A673 (cell line): ENCODE results near the gene STUM.

Experiments used
- EZH2 ChIP-seq: fragments of 200-600 bp; sonication (generic); IDR thresholded peaks from 2 replicates; pipeline ENCODE4 v1.6.1; 2017; ENCODE audit warnings: borderline replicate concordance, low read depth, mild to moderate bottlenecking, mixed read lengths, antibody characterized with exemption, low read length; ENCODE audit not compliant: poor library complexity, severe bottlenecking
- TF ChIP-seq, protein P1 (sequence below): fragments of 300-800, 200-600 bp; sonication (generic); conservative IDR thresholded peaks from 2 replicates; pipeline ENCODE4 v1.5.1; 2017; ENCODE audit warnings: low read depth, mild to moderate bottlenecking, antibody characterized with exemption, low read length, moderate library complexity, mixed read lengths

DNA sequence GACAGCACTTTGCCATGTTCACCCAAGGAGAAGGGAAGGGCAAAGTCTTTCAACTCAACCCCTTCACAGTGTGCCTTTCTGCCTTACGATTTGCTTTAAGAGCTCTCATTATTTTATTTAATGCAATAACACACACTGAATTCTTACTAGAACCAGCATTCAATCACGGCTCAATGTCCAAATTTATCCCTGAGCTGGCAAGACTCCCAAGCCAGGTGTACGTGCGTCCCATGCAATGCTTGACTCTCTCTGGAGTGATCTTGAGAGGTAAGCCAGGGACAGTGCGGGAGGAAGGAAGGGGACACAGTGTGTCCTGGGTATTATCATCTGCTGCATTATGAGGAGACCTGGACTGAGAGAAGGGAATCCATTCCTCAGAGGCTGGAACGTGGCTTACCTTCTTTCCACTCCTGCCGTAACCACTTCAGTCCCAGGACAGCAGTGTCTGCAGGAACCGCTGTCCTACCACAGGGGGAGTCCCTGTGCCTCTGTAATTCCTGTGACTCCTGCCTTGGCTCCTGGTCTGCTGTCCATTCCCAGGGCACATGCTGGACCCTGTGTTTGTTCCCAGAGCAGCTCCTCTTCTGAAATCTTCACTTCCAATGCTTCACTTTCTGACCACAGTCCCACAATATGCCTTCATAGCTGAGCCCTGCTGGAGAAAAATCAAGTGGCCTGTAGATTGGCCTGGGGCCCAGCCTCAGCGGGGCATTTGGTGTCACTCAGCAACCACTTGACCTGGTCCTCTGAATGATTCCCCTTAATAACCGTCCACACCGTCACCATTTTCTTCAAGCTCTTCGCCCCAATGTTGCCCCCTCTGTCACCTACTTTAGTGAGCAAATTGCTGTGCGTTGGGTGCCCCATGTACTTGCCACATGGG, 28.6 kb upstream of the STUM start:
- TF ChIP-seq, protein P1, sequence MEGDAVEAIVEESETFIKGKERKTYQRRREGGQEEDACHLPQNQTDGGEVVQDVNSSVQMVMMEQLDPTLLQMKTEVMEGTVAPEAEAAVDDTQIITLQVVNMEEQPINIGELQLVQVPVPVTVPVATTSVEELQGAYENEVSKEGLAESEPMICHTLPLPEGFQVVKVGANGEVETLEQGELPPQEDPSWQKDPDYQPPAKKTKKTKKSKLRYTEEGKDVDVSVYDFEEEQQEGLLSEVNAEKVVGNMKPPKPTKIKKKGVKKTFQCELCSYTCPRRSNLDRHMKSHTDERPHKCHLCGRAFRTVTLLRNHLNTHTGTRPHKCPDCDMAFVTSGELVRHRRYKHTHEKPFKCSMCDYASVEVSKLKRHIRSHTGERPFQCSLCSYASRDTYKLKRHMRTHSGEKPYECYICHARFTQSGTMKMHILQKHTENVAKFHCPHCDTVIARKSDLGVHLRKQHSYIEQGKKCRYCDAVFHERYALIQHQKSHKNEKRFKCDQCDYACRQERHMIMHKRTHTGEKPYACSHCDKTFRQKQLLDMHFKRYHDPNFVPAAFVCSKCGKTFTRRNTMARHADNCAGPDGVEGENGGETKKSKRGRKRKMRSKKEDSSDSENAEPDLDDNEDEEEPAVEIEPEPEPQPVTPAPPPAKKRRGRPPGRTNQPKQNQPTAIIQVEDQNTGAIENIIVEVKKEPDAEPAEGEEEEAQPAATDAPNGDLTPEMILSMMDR = no peak
- TF ChIP-seq EZH2 = no peak
